RWPE2 (cell line): Measurements from ENCODE around the gene NAB2.

Experiments
- ATAC-seq: fragments of 200-7000 bp; cut with Tn5 transposase; 3 replicates; pipeline ENCODE4 v1.9.1; 2021; ENCODE audit warnings: low read depth
- DNase-seq: peaks from one replicate; pipeline ENCODE4 v3.0.0-alpha.2; 2020; ENCODE audit warnings: low spot score
- H3K27ac ChIP-seq: fragments of 450-650 bp; 2 replicates; pipeline ENCODE4 v1.5.1; 2017; ENCODE audit warnings: mild to moderate bottlenecking; ENCODE audit not compliant: poor library complexity, severe bottlenecking
- H3K27me3 ChIP-seq: fragments of 250-450 bp; sonication (Bioruptor Pico); 2 replicates; pipeline ENCODE4 v1.5.1; 2021; ENCODE audit warnings: mild to moderate bottlenecking, moderate library complexity; ENCODE audit not compliant: insufficient read depth, poor library complexity, severe bottlenecking
- H3K36me3 ChIP-seq: fragments of 250-450 bp; sonication (Bioruptor Pico); 2 replicates; pipeline ENCODE4 v1.5.1; 2020; ENCODE audit warnings: low read depth, mild to moderate bottlenecking, moderate library complexity
- H3K4me1 ChIP-seq: fragments of 250-450 bp; sonication (Bioruptor Pico); 2 replicates; pipeline ENCODE4 v1.5.1; 2021; ENCODE audit warnings: mild to moderate bottlenecking, moderate library complexity; ENCODE audit not compliant: insufficient read depth, poor library complexity, severe bottlenecking
- H3K4me3 ChIP-seq: fragments of 250-450 bp; sonication (Bioruptor Pico); 2 replicates; pipeline ENCODE4 v1.5.1; 2021; ENCODE audit warnings: mild to moderate bottlenecking, moderate library complexity; ENCODE audit not compliant: severe bottlenecking
- H3K9me3 ChIP-seq: fragments of 250-450 bp; sonication (Bioruptor Pico); 2 replicates; pipeline ENCODE4 v1.5.1; 2021; ENCODE audit warnings: mild to moderate bottlenecking, moderate library complexity; ENCODE audit not compliant: severe bottlenecking
- TF ChIP-seq, protein P1 (sequence below): fragments of 450-650 bp; IDR thresholded peaks from one replicate; pipeline ENCODE4 v1.5.1; 2017; ENCODE audit warnings: mild to moderate bottlenecking, moderate library complexity; ENCODE audit not compliant: poor library complexity, severe bottlenecking

The NAB2 gene

GRCh38 chr12:57110104-57111030 is 21.5 kb downstream of the NAB2 start:
- TF ChIP-seq, protein P1, sequence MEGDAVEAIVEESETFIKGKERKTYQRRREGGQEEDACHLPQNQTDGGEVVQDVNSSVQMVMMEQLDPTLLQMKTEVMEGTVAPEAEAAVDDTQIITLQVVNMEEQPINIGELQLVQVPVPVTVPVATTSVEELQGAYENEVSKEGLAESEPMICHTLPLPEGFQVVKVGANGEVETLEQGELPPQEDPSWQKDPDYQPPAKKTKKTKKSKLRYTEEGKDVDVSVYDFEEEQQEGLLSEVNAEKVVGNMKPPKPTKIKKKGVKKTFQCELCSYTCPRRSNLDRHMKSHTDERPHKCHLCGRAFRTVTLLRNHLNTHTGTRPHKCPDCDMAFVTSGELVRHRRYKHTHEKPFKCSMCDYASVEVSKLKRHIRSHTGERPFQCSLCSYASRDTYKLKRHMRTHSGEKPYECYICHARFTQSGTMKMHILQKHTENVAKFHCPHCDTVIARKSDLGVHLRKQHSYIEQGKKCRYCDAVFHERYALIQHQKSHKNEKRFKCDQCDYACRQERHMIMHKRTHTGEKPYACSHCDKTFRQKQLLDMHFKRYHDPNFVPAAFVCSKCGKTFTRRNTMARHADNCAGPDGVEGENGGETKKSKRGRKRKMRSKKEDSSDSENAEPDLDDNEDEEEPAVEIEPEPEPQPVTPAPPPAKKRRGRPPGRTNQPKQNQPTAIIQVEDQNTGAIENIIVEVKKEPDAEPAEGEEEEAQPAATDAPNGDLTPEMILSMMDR, result no peak
- peaks cover 21% of the 10 kb centered on the region for H3K36me3 ChIP-seq
- H3K4me3 ChIP-seq, result peak overlapping the region; percentile 46
- ATAC-seq (peak; percentile 12; the same call in 2 of the 3 replicates), DNase-seq (no peak)
- no peaks in the 10 kb centered on the region for H3K27me3 ChIP-seq
- H3K27ac ChIP-seq, result peak overlapping the region; percentile 98
- H3K9me3 ChIP-seq, result no peaks in the 10 kb centered on the region
- peaks cover 7% of the 10 kb centered on the region for H3K4me1 ChIP-seq

DNA sequence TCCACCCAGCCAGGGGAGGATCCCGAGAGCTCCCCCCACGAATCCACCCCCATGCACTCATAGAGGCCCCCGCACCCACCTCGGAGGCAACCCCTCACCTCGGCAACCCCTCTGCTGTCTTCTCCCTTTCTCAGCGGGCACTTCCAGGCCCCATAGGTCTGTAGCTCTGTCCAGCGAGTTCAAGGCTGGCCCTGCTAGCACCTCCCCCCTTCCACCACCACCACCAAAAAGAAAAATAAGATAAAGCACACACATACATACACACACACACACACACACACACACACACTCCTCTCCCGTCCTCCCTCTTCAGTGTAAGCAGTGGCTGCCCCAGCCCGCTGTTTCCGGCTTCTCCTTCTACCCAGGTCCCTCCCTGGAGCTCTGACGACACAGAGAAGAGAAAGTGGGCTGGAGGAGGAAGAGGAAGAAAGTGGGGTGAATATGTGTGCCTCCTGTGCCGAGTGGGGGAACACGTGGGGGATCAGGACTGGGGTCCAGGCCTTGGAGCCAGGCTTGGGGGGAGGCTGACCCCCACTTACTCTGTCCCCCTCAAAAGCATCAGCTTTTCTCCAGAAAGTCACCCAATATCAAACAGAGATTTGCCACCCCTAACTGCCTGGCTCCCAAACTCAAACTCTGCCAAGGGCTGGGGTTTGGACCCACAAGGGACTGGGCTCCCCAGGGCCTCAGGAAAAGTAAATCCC is 22.3 kb downstream of the NAB2 start, which contains the start of gene STAT6:
TSS of gene STAT6 (minus strand) at position 332 of the 704 bp plus-strand sequence. CDS start 3,084 bp downstream, outside the sequence.
- Histone ChIP-seq H3K27me3 (no peaks in the 10 kb centered on the region), H3K36me3 (peaks cover 21% of the 10 kb centered on the region), H3K27ac (peak within 1 kb of the TSS; percentile 98), H3K4me3 (peak within 1 kb of the TSS; percentile 46), H3K9me3 (no peaks in the 10 kb centered on the region), H3K4me1 (peaks cover 7% of the 10 kb centered on the region)
- TF ChIP-seq, protein P1, result no peak
- DNase-seq, result no peak
- ATAC-seq, result peak; percentile 54

- Histone ChIP-seq H3K4me1 (peaks cover 7% of the 10 kb centered on the region), H3K4me3 (no peak overlapping the region), H3K9me3 (no peaks in the 10 kb centered on the region), H3K36me3 (0 out of 2 replicates have a peak, but pooled peaks cover 7% of the 10 kb centered on the region), H3K27me3 (no peaks in the 10 kb centered on the region), H3K27ac (peak overlapping the region; percentile 98)
- DNase-seq (no peak), ATAC-seq (no peak)
- TF ChIP-seq, protein P1, result peak; percentile 89
Observed at GRCh38 chr12:57112492-57113294, 23.8 kb downstream of the NAB2 start.

- Histone ChIP-seq H3K36me3 (no peaks in the 10 kb centered on the region), H3K9me3 (no peaks in the 10 kb centered on the region), H3K27me3 (no peaks in the 10 kb centered on the region), H3K4me3 (no peak overlapping the region), H3K27ac (no peak overlapping the region), H3K4me1 (peaks cover 18% of the 10 kb centered on the region)
- TF ChIP-seq, protein P1, result no peak
- ATAC-seq, result no peak
- DNase-seq, result no peak
Observed at GRCh38 chr12:57116580-57117281, 27.8 kb downstream of the NAB2 start.
